Stimulated activated CD8-positive, alpha-beta memory T cell treated with anti-CD3 and anti-CD28 coated beads, Interleukin-4, amount 100 ng/mL, for 48 hours (primary cell): ENCODE measurements around the gene RGS9.

Source experiments
- DNase-seq: peaks from one replicate; pipeline ENCODE4 v3.0.0-alpha.2; 2020

RGS9 gene

GRCh38 chr17:65268832-65269231, 131.7 kb downstream of the RGS9 start:
- DNase-seq: no peak

GRCh38 chr17:65270499-65271253, 133.5 kb downstream of the RGS9 start:
- no peak for DNase-seq

DNA sequence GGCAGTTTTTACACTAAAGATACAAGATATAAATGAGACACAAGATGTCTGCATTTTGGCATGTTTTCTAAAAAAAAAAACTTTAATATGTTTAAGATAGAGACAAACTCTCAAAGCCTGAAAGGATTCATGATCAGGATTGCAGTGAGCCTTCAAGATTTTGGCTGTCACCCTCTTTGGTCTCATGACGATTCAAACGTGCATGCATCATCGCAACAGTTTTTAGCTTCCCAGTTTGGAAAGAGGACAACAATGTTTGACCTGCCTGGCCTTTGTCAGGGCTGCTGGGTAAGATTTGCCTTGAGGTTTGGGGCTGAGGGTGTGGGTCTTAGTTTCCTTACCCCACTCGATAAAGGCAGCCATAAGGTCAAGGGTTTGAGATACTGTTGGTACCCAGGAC, 134.1 kb downstream of the RGS9 start:
- DNase-seq: no peak
